HepG2 (cell line): ENCODE measurements around the gene MRPL2. TPM values are rescaled to one million over a fixed set of nuclear protein-coding genes. Genes with fewer than 3 reads are reported as not detected.
A peak's percentile ranks its signal among the peaks of the same experiment; 100 is the strongest.

Experiments
- ATAC-seq: fragments of 200-7000 bp; cut with Tn5 transposase; 3 replicates; pipeline ENCODE4 v1.9.1; 2020; ENCODE audit warnings: mild to moderate bottlenecking, moderate library complexity
- BruUV-seq: library from RNA; stranded (reverse); fragments of 400-500 nt; replicated peaks from 2 replicates; lab custom pipeline; 2021; lab: Mats Ljungman, UMichigan
- CTCF ChIA-PET: fragments of 300-600 bp; formaldehyde crosslinking; extraction: SDS; loops from one replicate; lab custom pipeline; 2021; ENCODE audit warnings: low total read pairs, inconsistent platforms, low intra/inter-chr PET ratio; lab: Yijun Ruan, JAX
- POLR2A ChIA-PET: fragments of 350-600 bp; sonication (Branson Sonifier 250); formaldehyde crosslinking; loops from one replicate; lab custom pipeline; 2020; ENCODE audit warnings: antibody characterized with exemption, inconsistent platforms; lab: Yijun Ruan, JAX
- DNase-seq: peaks from one replicate; pipeline ENCODE4 v3.0.0-alpha.2; 2015; ENCODE audit warnings: low spot score
- FAIRE-seq: peaks from 3 replicates; lab custom pipeline; 2011; peaks lifted over from hg19 to GRCh38; lab: Jason Lieb, UNC
- H2AFZ ChIP-seq: one replicate; pipeline ENCODE4 v1.6.1; 2011; ENCODE audit warnings: low read length, inconsistent platforms
- H3K27ac ChIP-seq: fragments of 300-600 bp; 3 replicates; pipeline ENCODE4 v1.8.0; 2011; ENCODE audit warnings: mixed run types, mild to moderate bottlenecking, mixed read lengths, low read length, inconsistent platforms; ENCODE audit not compliant: insufficient read depth; ENCODE audit errors: extremely low read length
- H3K27me3 ChIP-seq, 2 experiments: fragments of 200-600 bp in 1 of 2; 2 replicates in 1 of 2; 3 replicates in 1 of 2; pipeline versions ENCODE4 v1.6.0 to v1.8.0; 2011; ENCODE audit warnings: low read length in 2 of 2, mild to moderate bottlenecking in 2 of 2, moderate library complexity in 2 of 2, inconsistent platforms in 1 of 2; ENCODE audit not compliant: insufficient read depth in 2 of 2, control insufficient read depth in 1 of 2
- H3K36me3 ChIP-seq, 2 experiments: fragments of 200-600 bp in 1 of 2; replicated peaks in 1 of 2; 2 replicates in 1 of 2; 3 replicates in 1 of 2; pipeline versions ENCODE4 v1.5.1 to v1.8.0; 2011; ENCODE audit warnings: low read length in 2 of 2, inconsistent platforms in 1 of 2; ENCODE audit not compliant: insufficient read depth in 2 of 2, control insufficient read depth in 1 of 2
- H3K4me1 ChIP-seq: 2 replicates; pipeline ENCODE4 v1.5.1; 2012; ENCODE audit warnings: low read length, inconsistent platforms; ENCODE audit not compliant: insufficient read depth
- H3K4me2 ChIP-seq: 2 replicates; pipeline ENCODE4 v1.6.0; 2011; ENCODE audit warnings: low read depth, low read length, inconsistent platforms
- H3K4me3 ChIP-seq, 3 experiments: fragments of 200-600 bp in 1 of 3; sonication (generic), shearing (Covaris generic) in 1 of 3; replicated peaks in 1 of 3; 2 replicates each; pipeline ENCODE4 v1.5.1; 2011 to 2016; ENCODE audit warnings: low read length in 3 of 3, inconsistent platforms in 2 of 3, low read depth in 2 of 3, mild to moderate bottlenecking in 2 of 3, control low read depth in 1 of 3, mixed read lengths in 1 of 3; ENCODE audit not compliant: insufficient read depth in 1 of 3
- H3K79me2 ChIP-seq: one replicate; pipeline ENCODE4 v1.6.1; 2011; ENCODE audit warnings: low read length, inconsistent platforms; ENCODE audit not compliant: insufficient read depth
- H3K9ac ChIP-seq: 2 replicates; pipeline ENCODE4 v1.6.0; 2011; ENCODE audit warnings: mild to moderate bottlenecking, low read depth, low read length, inconsistent platforms; ENCODE audit not compliant: insufficient read depth
- H3K9me3 ChIP-seq: 2 replicates; pipeline ENCODE4 v1.5.1; 2012; ENCODE audit warnings: mild to moderate bottlenecking, low read length
- H4K20me1 ChIP-seq: 2 replicates; pipeline ENCODE4 v1.6.0; 2011; ENCODE audit warnings: inconsistent platforms, mild to moderate bottlenecking, low read length, moderate library complexity; ENCODE audit not compliant: insufficient read depth
- ARID5B ChIP-seq: IDR thresholded peaks from 2 replicates; pipeline ENCODE4 v1.4.0; 2020; ENCODE audit warnings: mild to moderate bottlenecking, missing genetic modification reagents
- ATF4 ChIP-seq, 2 experiments: fragments of 450-650 bp in 1 of 2; sonication (generic) in 1 of 2; formaldehyde crosslinking; IDR thresholded peaks; 2 replicates each; pipeline versions ENCODE4 v1.5.0 to v1.8.0; 2020 to 2022; ENCODE audit warnings: mild to moderate bottlenecking in 1 of 2, missing genetic modification reagents in 1 of 2
- EP300 ChIP-seq, 3 experiments: sonication (generic) in 1 of 3; formaldehyde crosslinking in 1 of 3; IDR thresholded peaks; 2 replicates each; pipeline versions ENCODE4 v1.5.1 to v1.6.1; 2011 to 2020; ENCODE audit warnings: low read depth in 2 of 3, low read length in 2 of 3, borderline replicate concordance in 1 of 3, improper control_type of control experiment in 1 of 3, mild to moderate bottlenecking in 1 of 3, missing genetic modification reagents in 1 of 3, moderate library complexity in 1 of 3
- ETV6 ChIP-seq: sonication (generic); formaldehyde crosslinking; conservative IDR thresholded peaks from 2 replicates; pipeline ENCODE4 v1.4.0; 2020; ENCODE audit warnings: missing genetic modification reagents
- GATAD1 ChIP-seq: IDR thresholded peaks from 2 replicates; pipeline ENCODE4 v1.6.1; 2016; ENCODE audit warnings: missing genetic modification reagents, missing compliant biosample characterization
- GLI4 ChIP-seq: sonication (generic); formaldehyde crosslinking; IDR thresholded peaks from 2 replicates; pipeline ENCODE4 v1.5.1; 2020; ENCODE audit warnings: missing genetic modification reagents, mild to moderate bottlenecking, moderate library complexity, borderline replicate concordance
- KDM5A ChIP-seq: fragments of 200-600 bp; sonication (generic); IDR thresholded peaks from 2 replicates; pipeline ENCODE4 v1.7.0; 2018; ENCODE audit warnings: antibody characterized with exemption, mild to moderate bottlenecking, low read length, borderline replicate concordance
- MYPOP ChIP-seq: sonication (generic); formaldehyde crosslinking; IDR thresholded peaks from 2 replicates; pipeline ENCODE4 v1.8.1; 2023; ENCODE audit warnings: mild to moderate bottlenecking, moderate library complexity, missing genetic modification reagents
- NR2F6 ChIP-seq, 2 experiments: IDR thresholded peaks; 2 replicates each; pipeline ENCODE4 v1.6.1; 2016; ENCODE audit warnings: antibody characterized with exemption in 1 of 2, mild to moderate bottlenecking in 1 of 2
- POLR2A ChIP-seq, 2 experiments: IDR thresholded peaks; 2 replicates each; pipeline ENCODE4 v1.6.1; 2011; ENCODE audit warnings: low read depth in 2 of 2, low read length in 2 of 2, mild to moderate bottlenecking in 1 of 2, moderate library complexity in 1 of 2; ENCODE audit not compliant: insufficient read depth in 1 of 2
- TARDBP ChIP-seq: sonication (generic); formaldehyde crosslinking; IDR thresholded peaks from 2 replicates; pipeline ENCODE4 v1.8.0; 2022; ENCODE audit warnings: mild to moderate bottlenecking, missing genetic modification reagents
- TGIF2 ChIP-seq: IDR thresholded peaks from 2 replicates; pipeline ENCODE4 v1.6.1; 2016; ENCODE audit warnings: control low read depth, missing compliant biosample characterization
- ZBTB42 ChIP-seq: sonication (generic); formaldehyde crosslinking; IDR thresholded peaks from 2 replicates; pipeline ENCODE4 v1.5.0; 2020; ENCODE audit warnings: mild to moderate bottlenecking, missing genetic modification reagents
- ZFP36 ChIP-seq: fragments of 150-350 bp; IDR thresholded peaks from 2 replicates; pipeline ENCODE4 v1.6.1; 2018; ENCODE audit warnings: borderline replicate concordance, low read length, low read depth; ENCODE audit not compliant: partially characterized antibody
- ZNF414 ChIP-seq: sonication (generic); formaldehyde crosslinking; IDR thresholded peaks from 2 replicates; pipeline ENCODE4 v1.5.0; 2020; ENCODE audit warnings: missing genetic modification reagents
- ZNF672 ChIP-seq: sonication (generic); formaldehyde crosslinking; IDR thresholded peaks from 2 replicates; pipeline ENCODE4 v1.8.1; 2022; ENCODE audit warnings: missing genetic modification reagents
- ZNF776 ChIP-seq: sonication (generic); formaldehyde crosslinking; IDR thresholded peaks from 2 replicates; pipeline ENCODE4 v1.4.0; 2020; ENCODE audit warnings: mild to moderate bottlenecking, missing genetic modification reagents
- ZZZ3 ChIP-seq: sonication (generic); formaldehyde crosslinking; IDR thresholded peaks from 2 replicates; pipeline ENCODE4 v1.4.0; 2020; ENCODE audit warnings: missing genetic modification reagents, mild to moderate bottlenecking, borderline replicate concordance
- WGBS: methylation state at CpG from one replicate; pipeline ENCODE4 v1.1.6; 2017; ENCODE audit warnings: low lambda C conversion rate; 5-methylcytosine and 5-hydroxymethylcytosine counted together
- in situ Hi-C: cut with HindIII; loops from 2 replicates; pipeline ENCODE4 v1.10.0; 2017; ENCODE audit warnings: low pct_unique_long_range_greater_than_20kb; ENCODE audit not compliant: extremely low pct_ligation_motif_present
- intact Hi-C: fragments of 100-400 bp; cut with micrococcal nuclease; formaldehyde crosslinking; loops from one replicate; pipeline ENCODE4 v1.10.0; 2022; ENCODE audit not compliant: unreplicated experiment
- polyA plus RNA-seq, 8 experiments: library from polyadenylated mRNA; depleted of rRNA in 3 of 8; stranded (reverse) in 7 of 8; unstranded in 1 of 8; fragments of >200 nt; fragmentation: Illumina TruSeq in 4 of 8; extraction: Trizol in 4 of 8; gene quantifications; 2 replicates each; pipeline versions ENCODE4 v1.2.1 to v1.2.3, GENCODE V29; 2011 to 2016; ENCODE audit warnings: low read depth in 4 of 8, missing spikeins in 1 of 8, mixed read lengths in 1 of 8; ENCODE audit not compliant: insufficient read depth in 1 of 8
- total RNA-seq, 5 experiments: library from RNA; depleted of rRNA; stranded (reverse); fragments of >200 nt; fragmentation: Illumina TruSeq; extraction: Trizol; gene quantifications; 2 replicates each; pipeline ENCODE4 v1.2.3, GENCODE V29; 2016; ENCODE audit warnings: low read depth in 1 of 5

The MRPL2 gene
- total and polyA plus RNA-seq, 2 of the 13 experiments (the other 11 are each of a cell fraction or from before 2014, with no cell fraction given), result 56.8 to 65.6 TPM

- ATAC-seq (peak; percentile 5; the same call in 2 of the 3 replicates), DNase-seq (no peak), FAIRE-seq (no peak)
- Histone ChIP-seq H3K4me3 (peak overlapping the region; percentile 57 to 74 (median 57)), H3K4me2 (peak overlapping the region; percentile 91), H3K36me3 (no peaks in the 10 kb centered on the region), H3K9me3 (no peaks in the 10 kb centered on the region), H3K9ac (peak overlapping the region; percentile 81), H3K27me3 (no peaks in the 10 kb centered on the region), H4K20me1 (no peaks in the 10 kb centered on the region), H3K27ac (peak overlapping the region; percentile 92), H3K4me1 (peaks cover 85% of the 10 kb centered on the region), H3K79me2 (peaks cover 87% of the 10 kb centered on the region), H2AFZ (no peak overlapping the region)
- WGBS, result 8% methylated on average over 4 of the region's 4 CpGs
- intact Hi-C loops (no loop called here), in situ Hi-C loops (no loop called here)
- ChIA-PET POLR2A (interaction anchor here (0.7 to 5.5 kb wide), 21 partner anchors 10 to 307 kb away, joined by 3 to 67 read pairs (median 5); partner anchors contain the start of genes BICRAL, CNPY3, CUL7 and KLC4), CTCF (no interaction called here)
- BruUV-seq, result no TSS peak
- TF ChIP-seq EP300 (IDR thresholded peaks at IDR 0.05; ENCODE audit: low read depth in 2 of 2, low read length in 2 of 2), result peak in 1 of 2 experiments; percentile 50; a peak in 1 of 4 replicates
- TF ChIP-seq EP300 (CRISPR knock-in tag; IDR thresholded peaks at IDR 0.05; ENCODE audit: borderline replicate concordance), result no peak
- no peak for TF ChIP-seq POLR2A (IDR thresholded peaks at IDR 0.05; ENCODE audit: insufficient read depth in 1 of 2, low read depth in 2 of 2, low read length in 2 of 2)
- 0 out of 2 replicates have a peak, but pooled peaks have one; percentile 1 for TF ChIP-seq GLI4 (CRISPR knock-in tag)
- peak; percentile 8; the same call in 1 of the 2 replicates for TF ChIP-seq MYPOP (CRISPR knock-in tag)
- no peak for TF ChIP-seq TGIF2
- TF ChIP-seq ZZZ3, result no peak
- 0 out of 2 replicates have a peak, but pooled peaks have one; percentile 21 for TF ChIP-seq ZBTB42
- TF ChIP-seq ATF4 (CRISPR knock-in tag; IDR thresholded peaks at IDR 0.05), result no peak
- TF ChIP-seq NR2F6 (IDR thresholded peaks at IDR 0.05), result no peak
- no peak for TF ChIP-seq NR2F6 (CRISPR knock-in tag; IDR thresholded peaks at IDR 0.05)
- no peak for TF ChIP-seq GATAD1 (CRISPR knock-in tag)
- TF ChIP-seq ARID5B (CRISPR knock-in tag), result 0 out of 2 replicates have a peak, but pooled peaks have one; percentile 3
- no peak for TF ChIP-seq ZNF672
- 0 out of 2 replicates have a peak, but pooled peaks have one; percentile 19 for TF ChIP-seq ZNF776 (CRISPR knock-in tag)
- no peak for TF ChIP-seq KDM5A
- no peak for TF ChIP-seq ZNF414 (CRISPR knock-in tag)
- TF ChIP-seq ETV6, result 0 out of 2 replicates have a peak, but pooled peaks have one; percentile 1
- no peak for TF ChIP-seq TARDBP (CRISPR knock-in tag)
- no peak for TF ChIP-seq ZFP36
These were observed 30.2 kb upstream of the MRPL2 start for GRCh38 chr6:43089467-43089866.
